HepG2 (cell line): ENCODE results near the gene CYP46A1. TPM values are rescaled to one million over a fixed set of nuclear protein-coding genes. Genes with fewer than 3 reads are reported as not detected.

Experiments used
- ATAC-seq: fragments of 200-7000 bp; cut with Tn5 transposase; 3 replicates; pipeline ENCODE4 v1.9.1; 2020; ENCODE audit warnings: mild to moderate bottlenecking, moderate library complexity
- BruUV-seq: library from RNA; stranded (reverse); fragments of 400-500 nt; replicated peaks from 2 replicates; lab custom pipeline; 2021; lab: Mats Ljungman, UMichigan
- CTCF ChIA-PET: fragments of 300-600 bp; formaldehyde crosslinking; extraction: SDS; loops from one replicate; lab custom pipeline; 2021; ENCODE audit warnings: low total read pairs, inconsistent platforms, low intra/inter-chr PET ratio; lab: Yijun Ruan, JAX
- POLR2A ChIA-PET: fragments of 350-600 bp; sonication (Branson Sonifier 250); formaldehyde crosslinking; loops from one replicate; lab custom pipeline; 2020; ENCODE audit warnings: antibody characterized with exemption, inconsistent platforms; lab: Yijun Ruan, JAX
- DNase-seq: peaks from one replicate; pipeline ENCODE4 v3.0.0-alpha.2; 2015; ENCODE audit warnings: low spot score
- FAIRE-seq: peaks from 3 replicates; lab custom pipeline; 2011; peaks lifted over from hg19 to GRCh38; lab: Jason Lieb, UNC
- H2AFZ ChIP-seq: one replicate; pipeline ENCODE4 v1.6.1; 2011; ENCODE audit warnings: low read length, inconsistent platforms
- H3K27ac ChIP-seq: fragments of 300-600 bp; 3 replicates; pipeline ENCODE4 v1.8.0; 2011; ENCODE audit warnings: mixed run types, mild to moderate bottlenecking, mixed read lengths, low read length, inconsistent platforms; ENCODE audit not compliant: insufficient read depth; ENCODE audit errors: extremely low read length
- H3K27me3 ChIP-seq, 2 experiments: fragments of 200-600 bp in 1 of 2; 2 replicates in 1 of 2; 3 replicates in 1 of 2; pipeline versions ENCODE4 v1.6.0 to v1.8.0; 2011; ENCODE audit warnings: low read length in 2 of 2, mild to moderate bottlenecking in 2 of 2, moderate library complexity in 2 of 2, inconsistent platforms in 1 of 2; ENCODE audit not compliant: insufficient read depth in 2 of 2, control insufficient read depth in 1 of 2
- H3K36me3 ChIP-seq, 2 experiments: fragments of 200-600 bp in 1 of 2; replicated peaks in 1 of 2; 2 replicates in 1 of 2; 3 replicates in 1 of 2; pipeline versions ENCODE4 v1.5.1 to v1.8.0; 2011; ENCODE audit warnings: low read length in 2 of 2, inconsistent platforms in 1 of 2; ENCODE audit not compliant: insufficient read depth in 2 of 2, control insufficient read depth in 1 of 2
- H3K4me1 ChIP-seq: 2 replicates; pipeline ENCODE4 v1.5.1; 2012; ENCODE audit warnings: low read length, inconsistent platforms; ENCODE audit not compliant: insufficient read depth
- H3K4me2 ChIP-seq: 2 replicates; pipeline ENCODE4 v1.6.0; 2011; ENCODE audit warnings: low read depth, low read length, inconsistent platforms
- H3K4me3 ChIP-seq, 3 experiments: fragments of 200-600 bp in 1 of 3; sonication (generic), shearing (Covaris generic) in 1 of 3; replicated peaks in 1 of 3; 2 replicates each; pipeline ENCODE4 v1.5.1; 2011 to 2016; ENCODE audit warnings: low read length in 3 of 3, inconsistent platforms in 2 of 3, low read depth in 2 of 3, mild to moderate bottlenecking in 2 of 3, control low read depth in 1 of 3, mixed read lengths in 1 of 3; ENCODE audit not compliant: insufficient read depth in 1 of 3
- H3K79me2 ChIP-seq: one replicate; pipeline ENCODE4 v1.6.1; 2011; ENCODE audit warnings: low read length, inconsistent platforms; ENCODE audit not compliant: insufficient read depth
- H3K9ac ChIP-seq: 2 replicates; pipeline ENCODE4 v1.6.0; 2011; ENCODE audit warnings: mild to moderate bottlenecking, low read depth, low read length, inconsistent platforms; ENCODE audit not compliant: insufficient read depth
- H3K9me3 ChIP-seq: 2 replicates; pipeline ENCODE4 v1.5.1; 2012; ENCODE audit warnings: mild to moderate bottlenecking, low read length
- H4K20me1 ChIP-seq: 2 replicates; pipeline ENCODE4 v1.6.0; 2011; ENCODE audit warnings: inconsistent platforms, mild to moderate bottlenecking, low read length, moderate library complexity; ENCODE audit not compliant: insufficient read depth
- CBFB ChIP-seq: sonication (generic); formaldehyde crosslinking; IDR thresholded peaks from 2 replicates; pipeline ENCODE4 v1.4.0; 2020; ENCODE audit warnings: missing genetic modification reagents
- NFIB ChIP-seq: sonication (generic); formaldehyde crosslinking; IDR thresholded peaks from 2 replicates; pipeline ENCODE4 v1.9.0; 2021; ENCODE audit warnings: missing genetic modification reagents, mild to moderate bottlenecking, borderline replicate concordance
- SP140L ChIP-seq: sonication (generic); formaldehyde crosslinking; IDR thresholded peaks from 2 replicates; pipeline ENCODE4 v1.4.0; 2020; ENCODE audit warnings: missing genetic modification reagents, borderline replicate concordance
- SYNCRIP ChIP-seq: fragments of 200-400 bp; formaldehyde crosslinking; IDR thresholded peaks from 2 replicates; pipeline ENCODE4 v1.6.1; 2018; ENCODE audit warnings: mild to moderate bottlenecking, low read depth, low read length; ENCODE audit not compliant: insufficient read depth
- ZFX ChIP-seq: sonication (generic); formaldehyde crosslinking; IDR thresholded peaks from 2 replicates; pipeline ENCODE4 v1.4.0; 2020; ENCODE audit warnings: mild to moderate bottlenecking, low read depth, missing genetic modification reagents, moderate library complexity
- ZNF441 ChIP-seq: sonication (generic); formaldehyde crosslinking; IDR thresholded peaks from 2 replicates; pipeline ENCODE4 v1.7.0; 2021; ENCODE audit warnings: missing genetic modification reagents, borderline replicate concordance
- ZNF484 ChIP-seq: sonication (generic); formaldehyde crosslinking; IDR thresholded peaks from 2 replicates; pipeline ENCODE4 v1.5.1; 2020; ENCODE audit warnings: mild to moderate bottlenecking, low read depth, missing genetic modification reagents, borderline replicate concordance
- WGBS: methylation state at CpG from one replicate; pipeline ENCODE4 v1.1.6; 2017; ENCODE audit warnings: low lambda C conversion rate; 5-methylcytosine and 5-hydroxymethylcytosine counted together
- in situ Hi-C: cut with HindIII; loops from 2 replicates; pipeline ENCODE4 v1.10.0; 2017; ENCODE audit warnings: low pct_unique_long_range_greater_than_20kb; ENCODE audit not compliant: extremely low pct_ligation_motif_present
- intact Hi-C: fragments of 100-400 bp; cut with micrococcal nuclease; formaldehyde crosslinking; loops from one replicate; pipeline ENCODE4 v1.10.0; 2022; ENCODE audit not compliant: unreplicated experiment
- polyA plus RNA-seq, 8 experiments: library from polyadenylated mRNA; depleted of rRNA in 3 of 8; stranded (reverse) in 7 of 8; unstranded in 1 of 8; fragments of >200 nt; fragmentation: Illumina TruSeq in 4 of 8; extraction: Trizol in 4 of 8; gene quantifications; 2 replicates each; pipeline versions ENCODE4 v1.2.1 to v1.2.3, GENCODE V29; 2011 to 2016; ENCODE audit warnings: low read depth in 4 of 8, missing spikeins in 1 of 8, mixed read lengths in 1 of 8; ENCODE audit not compliant: insufficient read depth in 1 of 8
- total RNA-seq, 5 experiments: library from RNA; depleted of rRNA; stranded (reverse); fragments of >200 nt; fragmentation: Illumina TruSeq; extraction: Trizol; gene quantifications; 2 replicates each; pipeline ENCODE4 v1.2.3, GENCODE V29; 2016; ENCODE audit warnings: low read depth in 1 of 5
- TF ChIP-seq, protein P1 (sequence below): sonication (generic); formaldehyde crosslinking; IDR thresholded peaks from 2 replicates; pipeline ENCODE4 v1.8.0; 2022; ENCODE audit warnings: low read depth, missing genetic modification reagents
- TF ChIP-seq, protein P2 (sequence below): sonication (generic); formaldehyde crosslinking; IDR thresholded peaks from 2 replicates; pipeline ENCODE4 v1.5.0; 2020; ENCODE audit warnings: mild to moderate bottlenecking, missing genetic modification reagents, borderline replicate concordance
- TF ChIP-seq, protein P3 (sequence below): sonication (generic); formaldehyde crosslinking; IDR thresholded peaks from 2 replicates; pipeline ENCODE4 v1.8.0; 2022; ENCODE audit warnings: missing genetic modification reagents, mild to moderate bottlenecking, inconsistent platforms, borderline replicate concordance

Gene CYP46A1
- total and polyA plus RNA-seq, 2 of the 13 experiments (the other 11 are each of a cell fraction or from before 2014, with no cell fraction given), result not detected

DNA sequence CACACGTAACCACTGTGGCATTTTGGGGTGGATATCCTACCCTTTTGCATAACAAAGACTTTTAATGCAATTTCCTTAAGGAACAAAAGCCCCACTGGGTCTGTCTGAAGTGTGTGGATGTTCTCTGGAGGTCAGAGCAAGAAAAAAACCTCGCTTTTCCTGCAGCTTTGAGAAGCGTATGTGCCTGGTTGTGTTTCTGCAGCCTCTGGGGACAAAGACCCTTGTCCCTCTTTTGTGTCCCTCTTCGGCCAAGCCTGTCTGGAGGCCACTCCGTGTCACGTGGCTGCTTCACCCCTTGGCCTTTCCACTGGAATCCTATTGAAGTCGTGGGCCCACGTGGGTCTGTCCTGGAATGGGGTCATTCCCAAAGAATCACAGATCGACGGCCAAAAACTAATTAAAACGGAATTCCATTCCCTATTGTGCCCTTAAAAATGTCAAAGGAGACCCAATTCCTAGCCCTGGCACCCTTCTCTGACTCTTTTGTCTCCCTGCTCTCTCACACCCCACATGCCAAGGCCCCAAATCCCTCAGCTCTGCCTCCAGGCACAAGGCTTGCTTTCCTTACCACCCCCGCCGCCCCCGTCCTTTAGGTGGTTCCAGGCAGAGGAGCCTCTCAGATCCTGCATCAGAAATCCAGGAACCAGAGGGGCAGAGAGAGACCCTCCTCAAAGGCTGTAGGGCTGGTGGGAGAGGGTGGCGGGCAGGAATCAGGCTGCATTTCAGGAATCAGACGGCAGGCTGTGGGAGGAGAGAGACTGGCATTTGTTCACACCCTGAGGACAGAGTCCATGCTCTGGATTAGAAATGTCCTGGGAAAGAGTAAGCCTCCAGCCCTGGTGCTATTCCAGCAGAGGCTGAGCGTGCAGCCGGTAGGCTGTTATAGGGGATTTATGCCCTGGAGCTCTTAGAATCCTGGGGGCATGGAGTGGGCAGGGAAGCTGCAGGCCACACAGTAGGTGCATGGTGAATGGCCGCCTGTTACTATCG lies 12.6 kb upstream of the CYP46A1 start:
- peak overlapping the region; percentile 34; the same call in 1 of the 2 replicates for H3K9ac ChIP-seq
- TF ChIP-seq NFIB (CRISPR knock-in tag) (no peak), ZNF441 (CRISPR knock-in tag) (peak; percentile 37; the same call in 1 of the 2 replicates), SP140L (CRISPR knock-in tag) (no peak), CBFB (no peak), ZNF484 (CRISPR knock-in tag) (no peak), ZFX (CRISPR knock-in tag) (peak; percentile 45; the same call in 1 of the 2 replicates), SYNCRIP (no peak)
- TF ChIP-seq, protein P1, sequence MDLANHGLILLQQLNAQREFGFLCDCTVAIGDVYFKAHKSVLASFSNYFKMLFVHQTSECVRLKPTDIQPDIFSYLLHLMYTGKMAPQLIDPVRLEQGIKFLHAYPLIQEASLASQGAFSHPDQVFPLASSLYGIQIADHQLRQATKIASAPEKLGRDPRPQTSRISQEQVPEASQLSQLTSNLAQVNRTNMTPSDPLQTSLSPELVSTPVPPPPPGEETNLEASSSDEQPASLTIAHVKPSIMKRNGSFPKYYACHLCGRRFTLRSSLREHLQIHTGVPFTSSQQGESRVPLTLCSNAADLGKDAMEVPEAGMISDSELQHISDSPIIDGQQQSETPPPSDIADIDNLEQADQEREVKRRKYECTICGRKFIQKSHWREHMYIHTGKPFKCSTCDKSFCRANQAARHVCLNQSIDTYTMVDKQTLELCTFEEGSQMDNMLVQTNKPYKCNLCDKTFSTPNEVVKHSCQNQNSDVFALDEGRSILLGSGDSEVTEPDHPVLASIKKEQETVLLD (CRISPR knock-in tag), result no peak
- TF ChIP-seq, protein P2, sequence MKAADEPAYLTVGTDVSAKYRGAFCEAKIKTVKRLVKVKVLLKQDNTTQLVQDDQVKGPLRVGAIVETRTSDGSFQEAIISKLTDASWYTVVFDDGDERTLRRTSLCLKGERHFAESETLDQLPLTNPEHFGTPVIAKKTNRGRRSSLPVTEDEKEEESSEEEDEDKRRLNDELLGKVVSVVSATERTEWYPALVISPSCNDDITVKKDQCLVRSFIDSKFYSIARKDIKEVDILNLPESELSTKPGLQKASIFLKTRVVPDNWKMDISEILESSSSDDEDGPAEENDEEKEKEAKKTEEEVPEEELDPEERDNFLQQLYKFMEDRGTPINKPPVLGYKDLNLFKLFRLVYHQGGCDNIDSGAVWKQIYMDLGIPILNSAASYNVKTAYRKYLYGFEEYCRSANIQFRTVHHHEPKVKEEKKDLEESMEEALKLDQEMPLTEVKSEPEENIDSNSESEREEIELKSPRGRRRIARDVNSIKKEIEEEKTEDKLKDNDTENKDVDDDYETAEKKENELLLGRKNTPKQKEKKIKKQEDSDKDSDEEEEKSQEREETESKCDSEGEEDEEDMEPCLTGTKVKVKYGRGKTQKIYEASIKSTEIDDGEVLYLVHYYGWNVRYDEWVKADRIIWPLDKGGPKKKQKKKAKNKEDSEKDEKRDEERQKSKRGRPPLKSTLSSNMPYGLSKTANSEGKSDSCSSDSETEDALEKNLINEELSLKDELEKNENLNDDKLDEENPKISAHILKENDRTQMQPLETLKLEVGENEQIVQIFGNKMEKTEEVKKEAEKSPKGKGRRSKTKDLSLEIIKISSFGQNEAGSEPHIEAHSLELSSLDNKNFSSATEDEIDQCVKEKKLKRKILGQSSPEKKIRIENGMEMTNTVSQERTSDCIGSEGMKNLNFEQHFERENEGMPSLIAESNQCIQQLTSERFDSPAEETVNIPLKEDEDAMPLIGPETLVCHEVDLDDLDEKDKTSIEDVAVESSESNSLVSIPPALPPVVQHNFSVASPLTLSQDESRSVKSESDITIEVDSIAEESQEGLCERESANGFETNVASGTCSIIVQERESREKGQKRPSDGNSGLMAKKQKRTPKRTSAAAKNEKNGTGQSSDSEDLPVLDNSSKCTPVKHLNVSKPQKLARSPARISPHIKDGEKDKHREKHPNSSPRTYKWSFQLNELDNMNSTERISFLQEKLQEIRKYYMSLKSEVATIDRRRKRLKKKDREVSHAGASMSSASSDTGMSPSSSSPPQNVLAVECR, result 0 out of 2 replicates have a peak, but pooled peaks have one; percentile 13
- TF ChIP-seq, protein P3, sequence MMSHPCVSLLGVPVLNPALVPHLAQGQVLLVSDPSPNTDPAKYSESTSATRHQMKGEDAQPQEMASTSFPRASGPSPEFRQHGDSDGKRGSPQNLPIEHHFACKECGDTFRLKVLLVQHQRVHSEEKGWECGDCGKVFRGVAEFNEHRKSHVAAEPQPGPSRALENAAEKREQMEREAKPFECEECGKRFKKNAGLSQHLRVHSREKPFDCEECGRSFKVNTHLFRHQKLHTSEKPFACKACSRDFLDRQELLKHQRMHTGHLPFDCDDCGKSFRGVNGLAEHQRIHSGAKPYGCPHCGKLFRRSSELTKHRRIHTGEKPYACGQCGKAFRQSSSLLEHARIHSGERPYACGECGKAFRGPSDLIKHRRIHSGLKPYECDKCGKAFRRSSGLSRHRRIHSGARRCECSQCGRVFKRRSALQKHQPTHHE (CRISPR knock-in tag), result no peak

More for the DNA sequence above, 12.6 kb upstream of the CYP46A1 start:
- ChIA-PET POLR2A (no interaction called here), CTCF (no interaction called here)
- FAIRE-seq, result peak; percentile 61
- H3K4me1 ChIP-seq, result peaks cover 26% of the 10 kb centered on the region
- in situ Hi-C loops (no loop called here), intact Hi-C loops (no loop called here)
- peak overlapping the region; percentile 57 for H2AFZ ChIP-seq
- peak; percentile 61 for DNase-seq
- H3K9me3 ChIP-seq, result no peaks in the 10 kb centered on the region
- no peaks in the 10 kb centered on the region for H3K36me3 ChIP-seq
- no peaks in the 10 kb centered on the region for H4K20me1 ChIP-seq
- peak; percentile 93 for ATAC-seq
- 21% methylated on average over 13 of the region's 20 CpGs for WGBS
- H3K79me2 ChIP-seq, result no peaks in the 10 kb centered on the region
- peaks cover 3 to 13% of the 10 kb centered on the region in 2 experiments; a peak in 3 of 5 replicates for H3K27me3 ChIP-seq
- peak overlapping the region in 1 of 3 experiments; percentile 60; a peak in 2 of 6 replicates for H3K4me3 ChIP-seq
- no peak overlapping the region for H3K27ac ChIP-seq
- H3K4me2 ChIP-seq, result peak overlapping the region; percentile 69
- no TSS peak for BruUV-seq
